PFSK-1 (cell line): Measurements from ENCODE around the gene LRRC4C.

Source experiments
- FOXP2 ChIP-seq: optimal IDR thresholded peaks from 2 replicates; pipeline ENCODE3; 2011; ENCODE audit warnings: borderline replicate concordance, control low read depth, inconsistent platforms; ENCODE audit not compliant: insufficient read depth; ENCODE audit errors: extremely low read length, extremely low read depth
- POLR2AphosphoS5 ChIP-seq: IDR thresholded peaks from 2 replicates; pipeline ENCODE4 v1.6.1; 2012; ENCODE audit warnings: low read depth, mild to moderate bottlenecking, control low read depth, low read length, moderate library complexity
- SIN3A ChIP-seq: IDR thresholded peaks from 2 replicates; pipeline ENCODE4 v1.6.1; 2012; ENCODE audit warnings: mild to moderate bottlenecking, low read length, moderate library complexity, borderline replicate concordance; ENCODE audit not compliant: insufficient read depth
- TAF1 ChIP-seq: IDR thresholded peaks from 2 replicates; pipeline ENCODE4 v1.6.1; 2012; ENCODE audit warnings: low read length, control low read depth, borderline replicate concordance; ENCODE audit not compliant: insufficient read depth
- TF ChIP-seq, protein P1 (sequence below), 2 experiments: IDR thresholded peaks; 2 replicates each; pipeline versions ENCODE4 v1.6.1 to v1.8.0; 2011 to 2012; ENCODE audit warnings: low read depth in 2 of 2, low read length in 2 of 2, control low read depth in 1 of 2, inconsistent platforms in 1 of 2, mild to moderate bottlenecking in 1 of 2, moderate library complexity in 1 of 2; ENCODE audit not compliant: insufficient read depth in 1 of 2

The LRRC4C gene

DNA sequence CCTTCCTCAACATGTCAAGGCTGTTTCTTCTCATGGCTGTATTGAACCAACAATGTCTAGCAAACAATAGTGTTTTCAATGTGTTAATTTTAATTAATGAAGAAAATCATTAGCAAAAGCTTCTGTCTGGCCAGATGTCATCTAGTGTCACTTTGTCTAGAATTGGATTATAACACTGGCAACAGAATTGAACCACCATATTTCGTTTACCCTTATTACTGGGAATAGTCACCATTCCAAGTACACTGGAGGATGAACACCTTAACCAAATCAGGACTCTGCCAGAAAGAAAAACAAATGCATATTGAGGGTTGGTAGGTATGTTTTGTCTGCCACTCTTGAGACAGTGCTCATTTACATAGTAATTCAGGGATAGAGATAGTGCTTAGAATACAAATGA lies 146.2 kb downstream of the LRRC4C start:
- no peak for TF ChIP-seq TAF1

DNA sequence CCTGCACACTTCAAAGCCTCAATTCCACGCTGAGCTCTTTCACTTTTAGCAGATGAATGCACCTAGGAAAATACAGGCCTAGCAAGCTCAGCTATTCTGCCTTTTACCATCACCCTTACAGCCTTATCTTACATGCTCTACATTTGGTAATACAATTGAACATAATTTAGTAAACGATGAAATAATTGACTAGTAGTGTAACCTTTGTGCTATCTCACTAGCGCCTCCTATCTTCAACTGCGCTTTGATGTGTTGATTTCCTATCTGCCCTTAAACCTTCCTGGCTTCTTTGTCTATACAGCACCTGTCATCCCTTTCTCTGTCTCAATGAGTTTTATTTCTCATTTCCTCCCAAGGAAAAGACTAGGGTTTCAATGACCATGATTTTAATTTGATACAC lies 149.7 kb downstream of the LRRC4C start:
- TF ChIP-seq, protein P1, sequence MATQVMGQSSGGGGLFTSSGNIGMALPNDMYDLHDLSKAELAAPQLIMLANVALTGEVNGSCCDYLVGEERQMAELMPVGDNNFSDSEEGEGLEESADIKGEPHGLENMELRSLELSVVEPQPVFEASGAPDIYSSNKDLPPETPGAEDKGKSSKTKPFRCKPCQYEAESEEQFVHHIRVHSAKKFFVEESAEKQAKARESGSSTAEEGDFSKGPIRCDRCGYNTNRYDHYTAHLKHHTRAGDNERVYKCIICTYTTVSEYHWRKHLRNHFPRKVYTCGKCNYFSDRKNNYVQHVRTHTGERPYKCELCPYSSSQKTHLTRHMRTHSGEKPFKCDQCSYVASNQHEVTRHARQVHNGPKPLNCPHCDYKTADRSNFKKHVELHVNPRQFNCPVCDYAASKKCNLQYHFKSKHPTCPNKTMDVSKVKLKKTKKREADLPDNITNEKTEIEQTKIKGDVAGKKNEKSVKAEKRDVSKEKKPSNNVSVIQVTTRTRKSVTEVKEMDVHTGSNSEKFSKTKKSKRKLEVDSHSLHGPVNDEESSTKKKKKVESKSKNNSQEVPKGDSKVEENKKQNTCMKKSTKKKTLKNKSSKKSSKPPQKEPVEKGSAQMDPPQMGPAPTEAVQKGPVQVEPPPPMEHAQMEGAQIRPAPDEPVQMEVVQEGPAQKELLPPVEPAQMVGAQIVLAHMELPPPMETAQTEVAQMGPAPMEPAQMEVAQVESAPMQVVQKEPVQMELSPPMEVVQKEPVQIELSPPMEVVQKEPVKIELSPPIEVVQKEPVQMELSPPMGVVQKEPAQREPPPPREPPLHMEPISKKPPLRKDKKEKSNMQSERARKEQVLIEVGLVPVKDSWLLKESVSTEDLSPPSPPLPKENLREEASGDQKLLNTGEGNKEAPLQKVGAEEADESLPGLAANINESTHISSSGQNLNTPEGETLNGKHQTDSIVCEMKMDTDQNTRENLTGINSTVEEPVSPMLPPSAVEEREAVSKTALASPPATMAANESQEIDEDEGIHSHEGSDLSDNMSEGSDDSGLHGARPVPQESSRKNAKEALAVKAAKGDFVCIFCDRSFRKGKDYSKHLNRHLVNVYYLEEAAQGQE (IDR thresholded peaks at IDR 0.05; ENCODE audit: insufficient read depth in 1 of 2, low read depth in 2 of 2, low read length in 2 of 2) = no peak
- TF ChIP-seq SIN3A (no peak), FOXP2 (no peak), TAF1 (no peak), POLR2AphosphoS5 (no peak)

GRCh38 chr11:41309111-41309522 lies 150.3 kb downstream of the LRRC4C start:
- TF ChIP-seq TAF1 (no peak), SIN3A (no peak), FOXP2 (no peak), POLR2AphosphoS5 (no peak)
- TF ChIP-seq, protein P1 (IDR thresholded peaks at IDR 0.05; ENCODE audit: insufficient read depth in 1 of 2, low read depth in 2 of 2, low read length in 2 of 2) = no peak

DNA sequence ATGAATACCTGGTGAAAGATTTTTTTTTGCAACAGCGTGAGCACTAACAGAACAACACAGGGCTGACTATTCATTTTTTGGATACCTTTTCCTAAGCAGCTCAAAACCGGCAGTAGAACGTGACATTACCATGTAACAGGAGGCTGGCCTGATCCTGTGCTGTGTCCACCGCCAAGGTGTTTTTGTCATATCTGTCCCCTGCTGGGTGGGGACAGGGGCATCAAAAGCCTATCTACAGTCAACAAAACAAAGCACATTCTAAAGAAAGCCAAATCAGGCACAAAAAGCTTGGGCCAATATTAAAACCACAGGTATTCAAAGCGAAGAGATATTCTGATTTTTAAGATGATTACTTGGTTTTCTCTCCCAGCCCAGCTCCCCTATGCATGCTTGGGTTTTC lies 151.2 kb downstream of the LRRC4C start:
- TF ChIP-seq FOXP2 = no peak
- no peak for TF ChIP-seq SIN3A
- TF ChIP-seq POLR2AphosphoS5 = no peak
- TF ChIP-seq, protein P1 (IDR thresholded peaks at IDR 0.05; ENCODE audit: insufficient read depth in 1 of 2, low read depth in 2 of 2, low read length in 2 of 2) = no peak
- TF ChIP-seq TAF1 = no peak

- TF ChIP-seq TAF1 = no peak
- TF ChIP-seq SIN3A = no peak
- no peak for TF ChIP-seq POLR2AphosphoS5
- TF ChIP-seq, protein P1 (IDR thresholded peaks at IDR 0.05; ENCODE audit: insufficient read depth in 1 of 2, low read depth in 2 of 2, low read length in 2 of 2) = no peak
- no peak for TF ChIP-seq FOXP2
These were observed 152.0 kb downstream of the LRRC4C start for GRCh38 chr11:41307296-41308080.
